H1 (cell line): ENCODE data around the gene RAB33A. TPM values are rescaled to one million over a fixed set of nuclear protein-coding genes. Genes with fewer than 3 reads are reported as not detected.

Source experiments
- BCL11A ChIP-seq, 2 experiments: IDR thresholded peaks; one replicate each; pipeline ENCODE4 v1.6.1; 2011; ENCODE audit warnings: low read depth in 2 of 2, low read length in 2 of 2, mild to moderate bottlenecking in 2 of 2
- CHD1 ChIP-seq: IDR thresholded peaks from 2 replicates; pipeline ENCODE4 v1.6.1; 2012; ENCODE audit warnings: low read depth, low read length, improper control_type of control experiment
- EP300 ChIP-seq, 2 experiments: IDR thresholded peaks; 1 replicate in 1 of 2; 2 replicates in 1 of 2; pipeline ENCODE4 v1.6.1; 2011 to 2012; ENCODE audit warnings: low read depth in 2 of 2, low read length in 2 of 2, mild to moderate bottlenecking in 2 of 2, borderline replicate concordance in 1 of 2, inconsistent platforms in 1 of 2, moderate library complexity in 1 of 2
- HDAC6 ChIP-seq: IDR thresholded peaks from one replicate; pipeline ENCODE4 v1.7.1; 2012; ENCODE audit warnings: low read depth, mild to moderate bottlenecking, inconsistent platforms, low read length, moderate library complexity
- JUN ChIP-seq: IDR thresholded peaks from 2 replicates; pipeline ENCODE4 v1.6.1; 2011; ENCODE audit warnings: low read depth, mild to moderate bottlenecking, improper control_type of control experiment, low read length
- TCF12 ChIP-seq: IDR thresholded peaks from 2 replicates; pipeline ENCODE4 v1.6.1; 2011; ENCODE audit warnings: low read depth, mild to moderate bottlenecking, low read length
- polyA plus RNA-seq, 7 experiments: library from polyadenylated mRNA; depleted of rRNA in 3 of 7; stranded (reverse) in 5 of 7; unstranded in 2 of 7; fragments of >200 nt in 5 of 7; fragments of 200-250 nt in 2 of 7; gene quantifications; 1 replicate in 5 of 7; 2 replicates in 1 of 7; 4 replicates in 1 of 7; pipeline versions ENCODE4 v1.2.1 to v1.2.3, GENCODE V29; 2011 to 2013; ENCODE audit warnings: missing spikeins in 2 of 7, mixed read lengths in 2 of 7
- total RNA-seq: library from RNA; stranded (reverse); fragmentation: NEBNext Ultra II Directional; extraction: Animal tissue kit (Norgen Biotek cat#: 25700); gene quantifications from 2 replicates; pipeline ENCODE4 v1.2.1, GENCODE V29; 2021

Gene RAB33A
- total and polyA plus RNA-seq, 2 of the 8 experiments (the other 6 are each of a cell fraction or from before 2014, with no cell fraction given), result 2.8 to 4.6 TPM

GRCh38 chrX:130147631-130148030 is 24.1 kb upstream of the RAB33A start (continued):
- TF ChIP-seq JUN (no peak), BCL11A (IDR thresholded peaks at IDR 0.05; ENCODE audit: low read depth in 2 of 2, low read length in 2 of 2) (no peak), HDAC6 (no peak), CHD1 (no peak), EP300 (IDR thresholded peaks at IDR 0.05; ENCODE audit: borderline replicate concordance in 1 of 2, low read depth in 2 of 2, low read length in 2 of 2) (no peak), TCF12 (no peak)
